HL-60/S4 (cell line): ENCODE measurements around the gene FTH1.
"Not testable (repeated sequence)": the region's sequence is repeated elsewhere in the genome, so short reads cannot be mapped to it uniquely, and the experiment has no call there.

Experiments used
- in situ Hi-C: fragments of 300-500 bp; cut with MboI; formaldehyde crosslinking; loops from 2 replicates; pipeline ENCODE4 v1.14.3; 2022; ENCODE audit warnings: low sequenced_read_pairs

Gene FTH1

DNA sequence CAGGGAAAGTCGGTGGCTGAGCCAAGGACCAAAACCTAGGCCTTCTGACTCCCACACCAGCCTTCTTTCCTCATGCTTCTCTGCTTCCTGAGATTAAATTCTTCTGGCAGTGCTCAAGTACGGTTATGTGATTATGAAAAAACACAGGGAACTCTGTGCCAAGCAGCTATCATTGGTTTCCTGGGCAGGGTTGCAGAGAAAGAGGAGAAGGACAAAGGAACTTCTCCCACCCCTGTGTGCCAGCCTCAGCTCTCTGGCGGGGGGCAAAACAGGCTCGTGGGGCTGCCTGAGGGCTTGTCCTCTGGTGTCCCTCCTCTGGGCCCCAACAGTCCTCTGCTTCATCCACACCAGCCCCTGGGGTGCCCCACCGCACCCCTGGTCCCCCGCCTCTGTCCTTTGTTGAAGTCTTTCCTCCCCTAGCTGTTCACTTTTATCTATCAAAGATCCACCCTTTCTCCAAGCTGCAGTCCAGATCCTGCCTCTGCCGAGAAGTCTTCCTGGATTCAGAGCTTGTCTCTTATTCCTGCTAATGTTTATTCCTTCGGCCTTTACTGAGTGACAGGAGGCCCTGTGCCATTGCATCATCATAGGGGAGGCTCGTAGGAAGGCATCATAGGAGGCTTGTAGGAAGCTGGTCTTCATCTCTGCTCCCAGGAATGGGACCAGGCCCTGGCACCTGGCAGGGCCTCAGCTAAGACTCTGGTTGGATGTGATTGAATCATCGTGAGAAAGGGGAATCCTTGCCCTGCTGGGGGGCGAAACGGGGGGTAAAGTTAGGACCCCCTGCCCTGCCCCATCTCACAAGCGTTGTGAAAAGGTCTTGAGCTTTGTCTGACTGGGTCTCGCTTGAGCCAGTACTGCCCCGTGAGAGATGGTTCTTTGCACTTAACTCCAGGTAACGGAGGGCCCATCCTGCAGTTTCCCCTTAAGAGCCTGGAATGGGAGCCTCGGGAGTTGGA is 11.5 kb upstream of the FTH1 start:
- in situ Hi-C loops: no loop called here

DNA sequence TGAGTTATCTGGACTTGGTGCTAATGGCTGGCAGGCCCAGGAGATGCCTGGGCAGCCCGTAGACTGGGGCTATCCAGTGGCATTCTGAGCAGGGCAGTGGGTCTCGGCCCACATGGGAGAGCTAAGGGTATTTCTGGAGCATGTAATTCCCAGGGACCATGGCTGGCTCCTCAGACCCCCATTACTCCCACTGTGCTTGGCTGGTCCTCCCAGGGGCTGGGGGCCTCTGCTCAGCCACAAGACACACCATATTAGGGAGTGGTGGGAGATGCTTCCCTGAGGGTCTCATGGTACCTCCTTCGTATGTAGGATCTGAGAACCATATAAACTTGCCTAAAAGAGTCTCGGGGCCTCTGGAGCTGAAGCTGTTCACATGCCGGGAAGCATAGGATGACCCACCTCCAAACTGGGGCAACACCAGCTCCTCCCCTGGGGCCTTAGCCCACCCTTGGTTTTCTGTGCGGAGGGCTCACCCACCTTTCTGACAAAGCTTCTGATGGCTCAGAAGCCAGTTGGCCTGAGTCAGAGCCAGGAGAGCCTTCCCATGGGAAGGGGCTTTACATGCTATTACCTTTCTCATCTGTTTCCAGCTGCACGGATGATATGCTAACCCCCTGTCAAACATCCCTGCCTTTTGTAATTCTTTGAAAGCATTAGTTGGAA is 9.5 kb upstream of the FTH1 start:
- in situ Hi-C loops: no loop called here

GRCh38 chr11:61976420-61976800 is 9.0 kb upstream of the FTH1 start:
- in situ Hi-C loops: no loop called here

GRCh38 chr11:61975638-61976419 is 8.4 kb upstream of the FTH1 start:
- in situ Hi-C loops: no loop called here

DNA sequence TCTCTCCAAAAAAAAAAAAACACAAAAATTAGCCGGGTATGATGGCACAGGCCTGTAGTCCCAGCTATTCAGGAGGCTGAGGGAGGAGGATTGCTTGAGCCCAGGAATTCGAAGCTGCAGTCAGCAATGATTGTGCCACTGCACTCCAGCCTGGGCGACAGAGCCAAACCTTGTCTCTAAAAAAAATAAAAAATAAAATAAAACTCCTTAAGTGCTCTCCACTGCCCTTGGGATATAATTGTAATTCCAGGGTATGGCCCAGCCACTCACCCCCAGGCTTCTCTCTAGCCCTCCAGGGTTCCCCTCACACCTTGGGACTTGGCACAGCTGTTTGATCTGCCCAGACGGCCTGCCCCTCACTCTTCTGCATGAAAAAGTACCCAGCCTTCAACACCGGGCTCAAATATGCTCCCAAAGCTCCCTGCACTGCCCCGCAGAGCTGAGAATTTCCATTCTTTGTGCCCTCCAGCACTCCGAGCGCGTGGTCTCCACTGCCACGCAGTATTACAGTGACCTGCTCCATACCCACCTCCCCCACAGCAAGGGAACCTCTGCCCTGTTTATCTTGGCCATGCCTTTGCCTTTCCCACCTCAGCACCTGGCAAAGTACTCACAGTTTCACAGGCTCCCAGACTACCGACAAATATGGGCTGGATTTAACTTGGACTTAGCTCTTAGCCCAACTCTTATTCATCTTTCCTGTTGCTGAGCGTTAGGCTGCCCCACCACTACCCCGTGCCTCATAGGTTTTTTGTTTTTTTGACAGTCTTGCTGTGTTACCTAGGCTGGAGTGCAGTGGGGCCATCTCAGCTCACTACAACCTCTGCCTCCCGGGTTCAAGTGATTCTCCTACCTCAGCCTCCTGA is 7.6 kb upstream of the FTH1 start:
- in situ Hi-C loops: no loop called here

GRCh38 chr11:61973476-61974162 is 6.2 kb upstream of the FTH1 start:
- in situ Hi-C loops: no loop called here

GRCh38 chr11:61972672-61973475 is 5.4 kb upstream of the FTH1 start:
- in situ Hi-C loops: no loop called here

DNA sequence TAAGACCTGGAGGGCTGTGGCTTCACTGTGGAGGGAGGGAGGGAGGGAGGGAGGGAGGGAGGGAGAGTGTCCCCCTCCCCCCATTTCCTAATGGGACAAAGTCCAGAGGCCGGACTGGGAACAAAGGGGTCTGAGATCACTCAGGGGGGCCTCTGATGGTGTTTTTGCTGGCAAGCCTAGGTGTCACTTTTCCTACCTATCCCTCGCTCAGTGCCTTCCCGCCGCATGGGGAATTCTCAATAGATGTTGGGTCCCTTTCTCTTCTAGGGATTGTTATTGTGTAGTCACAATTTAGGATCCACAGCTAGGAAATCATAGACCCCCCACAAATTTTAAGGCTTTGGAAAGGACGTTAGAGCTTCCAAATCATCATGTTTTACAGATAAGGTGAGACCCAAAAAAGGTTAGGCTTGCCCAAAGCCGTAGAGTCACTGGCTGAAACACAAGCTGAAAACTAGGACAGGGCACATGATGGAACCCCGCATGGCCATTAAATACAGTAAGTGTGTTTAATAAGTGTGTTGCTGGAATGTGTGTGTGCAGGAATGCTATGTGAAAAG is 4.8 kb upstream of the FTH1 start:
- in situ Hi-C loops: no loop called here

GRCh38 chr11:61971248-61972111 is 4.0 kb upstream of the FTH1 start:
- in situ Hi-C loops: no loop called here

- in situ Hi-C loops: no loop called here
Measured at GRCh38 chr11:61969838-61970662, 2.6 kb upstream of the FTH1 start.

DNA sequence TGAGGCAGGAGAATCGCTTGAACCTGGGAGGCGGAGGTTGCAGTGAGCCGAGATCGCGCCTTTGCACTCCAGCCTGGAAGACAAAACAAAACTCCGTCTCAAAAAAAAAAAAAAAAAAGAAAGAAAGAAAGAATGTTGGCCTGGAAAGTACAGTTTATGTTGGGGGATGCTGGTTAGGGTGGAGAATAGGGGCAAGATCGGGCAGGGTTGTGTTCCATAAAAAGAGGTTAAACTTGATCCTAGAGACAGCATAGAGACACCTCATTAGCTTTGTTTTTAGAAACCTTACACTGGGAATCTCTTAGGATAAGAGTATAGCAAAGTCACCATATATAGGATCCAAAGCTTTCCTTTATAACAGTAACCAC is 1.9 kb upstream of the FTH1 start:
- in situ Hi-C loops: no loop called here

DNA sequence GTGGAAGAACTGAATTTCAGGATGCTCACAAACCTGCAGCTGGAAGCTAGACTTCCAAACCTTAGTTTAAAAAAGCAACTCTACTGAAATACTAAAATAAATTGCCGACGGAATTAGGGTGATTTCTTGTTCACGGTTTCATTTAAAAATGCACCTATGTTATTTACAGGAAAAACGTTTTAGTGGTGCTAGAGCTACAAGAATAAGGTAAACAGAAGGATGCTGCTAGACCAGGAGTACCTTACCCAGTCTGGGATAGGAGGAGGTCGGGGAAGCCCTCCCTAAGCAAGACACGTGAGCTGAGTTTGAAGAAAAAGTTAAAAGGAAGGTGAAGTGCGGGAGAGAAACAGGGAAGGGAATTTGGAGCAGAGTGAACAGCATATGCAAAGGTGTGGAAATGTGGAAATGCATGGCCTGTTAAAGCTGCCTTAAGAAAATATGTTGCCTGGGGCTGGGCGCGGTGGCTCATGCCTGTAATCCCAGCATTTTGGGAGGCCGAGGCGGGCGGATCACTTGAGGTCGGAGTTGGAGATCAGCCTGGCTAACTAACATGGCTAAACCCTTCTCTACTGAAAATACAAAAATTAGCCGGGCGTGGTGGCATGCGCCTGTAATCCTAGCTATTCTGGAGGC is 1.4 kb upstream of the FTH1 start:
- in situ Hi-C loops: no loop called here

- in situ Hi-C loops: no loop called here
Measured at GRCh38 chr11:61967924-61968757, 707 bp upstream of the FTH1 start.

GRCh38 chr11:61966734-61967115 is 709 bp downstream of the FTH1 start:
- in situ Hi-C loops: no loop called here

GRCh38 chr11:61964666-61965271 is 2.7 kb downstream of the FTH1 start:
- in situ Hi-C loops: not testable (repeated sequence)
